Loucy (cell line): Measurements from ENCODE around the gene AAK1.

Source experiments
- CTCF ChIP-seq: fragments of 200-600 bp; sonication (generic); conservative IDR thresholded peaks from 2 replicates; pipeline ENCODE4 v1.5.1; 2014; ENCODE audit warnings: mild to moderate bottlenecking, antibody characterized with exemption, low read length
- EZH2phosphoT487 ChIP-seq: fragments of 200-600 bp; IDR thresholded peaks from 2 replicates; pipeline ENCODE4 v1.6.1; 2018; ENCODE audit warnings: antibody characterized with exemption, mild to moderate bottlenecking, moderate library complexity, borderline replicate concordance

DNA sequence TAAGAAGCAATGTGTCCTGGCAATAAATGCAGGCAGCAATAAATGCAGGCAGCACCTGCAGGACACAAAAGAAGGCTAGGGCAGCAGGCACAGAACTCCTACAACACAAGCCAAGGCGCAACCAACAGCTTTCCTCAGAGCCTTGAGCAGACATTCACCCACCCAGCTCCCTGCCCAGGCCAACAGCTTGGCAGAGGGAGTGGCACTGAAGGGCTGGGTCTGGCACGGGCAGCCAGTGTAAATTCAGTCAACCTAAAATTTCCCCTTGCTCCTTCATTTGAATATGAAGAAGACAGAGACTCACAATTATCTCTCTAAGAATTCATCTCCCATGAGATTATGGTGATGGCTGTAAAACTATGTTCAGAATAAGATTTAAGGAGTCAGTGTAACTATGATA is 35.4 kb downstream of the AAK1 start:
- TF ChIP-seq CTCF (no peak), EZH2phosphoT487 (no peak)
